Upper lobe of right lung (tissue), 1 donor: ENCODE data around the gene TAS1R3. TPM values are rescaled to one million over a fixed set of nuclear protein-coding genes. Genes with fewer than 3 reads are reported as not detected.
A peak's percentile ranks its signal among the peaks of the same experiment; 100 is the strongest.

Source experiments
- ATAC-seq: fragments of 200-7000 bp; cut with Tn5 transposase; one replicate; pipeline ENCODE4 v1.9.1; 2020; ENCODE audit warnings: mild to moderate bottlenecking, moderate library complexity
- DNase-seq: peaks from one replicate; pipeline ENCODE4 v3.0.0-alpha.2; 2020
- H3K27ac ChIP-seq: fragments of 200-600 bp; one replicate; pipeline ENCODE4 v1.8.0; 2022
- H3K27me3 ChIP-seq: fragments of 200-600 bp; one replicate; pipeline ENCODE4 v1.8.0; 2022; ENCODE audit warnings: mild to moderate bottlenecking
- H3K36me3 ChIP-seq: fragments of 200-600 bp; one replicate; pipeline ENCODE4 v1.8.0; 2022
- H3K4me1 ChIP-seq: fragments of 200-600 bp; one replicate; pipeline ENCODE4 v1.8.0; 2022
- H3K4me3 ChIP-seq: fragments of 200-600 bp; one replicate; pipeline ENCODE4 v1.8.0; 2022; ENCODE audit warnings: mild to moderate bottlenecking
- H3K9me3 ChIP-seq: fragments of 200-600 bp; one replicate; pipeline ENCODE4 v1.8.0; 2022
- intact Hi-C: fragments of 100-400 bp; cut with DNase I; formaldehyde crosslinking; loops from one replicate; pipeline ENCODE4 v1.11.0; 2022
- total RNA-seq: library from RNA; stranded (reverse); fragmentation: NEBNext Ultra II Directional; extraction: Animal tissue kit (Norgen Biotek cat#: 25700); gene quantifications from one replicate; pipeline ENCODE4 v1.2.1, GENCODE V29; 2021
- TF ChIP-seq, protein P1 (sequence below): fragments of 200-600 bp; IDR thresholded peaks from one replicate; pipeline ENCODE4 v1.8.0; 2022; ENCODE audit warnings: antibody characterized with exemption
- donor health status: DM: no; HTN: yes; CAD: no; lungs with severe emphysema.

TAS1R3 gene
- total RNA-seq, 1 donor from 2014 or later = 0.32 TPM

DNA sequence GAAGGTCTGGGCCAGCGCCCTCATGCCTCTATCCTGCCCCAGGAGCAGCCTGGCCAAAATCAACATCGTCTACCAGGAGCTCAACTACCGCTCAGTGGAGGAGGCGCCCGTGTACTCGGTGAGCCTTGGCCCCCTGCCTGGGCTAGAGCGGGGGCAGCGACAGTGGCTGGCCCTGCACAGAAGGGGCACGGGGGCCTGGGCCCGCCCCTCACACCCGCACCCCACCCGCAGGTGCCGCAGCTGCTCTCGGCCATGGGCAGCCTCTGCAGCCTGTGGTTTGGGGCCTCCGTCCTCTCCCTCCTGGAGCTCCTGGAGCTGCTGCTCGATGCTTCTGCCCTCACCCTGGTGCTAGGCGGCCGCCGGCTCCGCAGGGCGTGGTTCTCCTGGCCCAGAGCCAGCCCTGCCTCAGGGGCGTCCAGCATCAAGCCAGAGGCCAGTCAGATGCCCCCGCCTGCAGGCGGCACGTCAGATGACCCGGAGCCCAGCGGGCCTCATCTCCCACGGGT is 40.0 kb upstream of the TAS1R3 start:
- Histone ChIP-seq H3K27me3 (peaks cover 10% of the 10 kb centered on the region), H3K4me3 (no peak overlapping the region), H3K36me3 (no peaks in the 10 kb centered on the region), H3K27ac (no peak overlapping the region), H3K4me1 (no peaks in the 10 kb centered on the region), H3K9me3 (no peaks in the 10 kb centered on the region)
- intact Hi-C loops = no loop called here
- TF ChIP-seq, protein P1, sequence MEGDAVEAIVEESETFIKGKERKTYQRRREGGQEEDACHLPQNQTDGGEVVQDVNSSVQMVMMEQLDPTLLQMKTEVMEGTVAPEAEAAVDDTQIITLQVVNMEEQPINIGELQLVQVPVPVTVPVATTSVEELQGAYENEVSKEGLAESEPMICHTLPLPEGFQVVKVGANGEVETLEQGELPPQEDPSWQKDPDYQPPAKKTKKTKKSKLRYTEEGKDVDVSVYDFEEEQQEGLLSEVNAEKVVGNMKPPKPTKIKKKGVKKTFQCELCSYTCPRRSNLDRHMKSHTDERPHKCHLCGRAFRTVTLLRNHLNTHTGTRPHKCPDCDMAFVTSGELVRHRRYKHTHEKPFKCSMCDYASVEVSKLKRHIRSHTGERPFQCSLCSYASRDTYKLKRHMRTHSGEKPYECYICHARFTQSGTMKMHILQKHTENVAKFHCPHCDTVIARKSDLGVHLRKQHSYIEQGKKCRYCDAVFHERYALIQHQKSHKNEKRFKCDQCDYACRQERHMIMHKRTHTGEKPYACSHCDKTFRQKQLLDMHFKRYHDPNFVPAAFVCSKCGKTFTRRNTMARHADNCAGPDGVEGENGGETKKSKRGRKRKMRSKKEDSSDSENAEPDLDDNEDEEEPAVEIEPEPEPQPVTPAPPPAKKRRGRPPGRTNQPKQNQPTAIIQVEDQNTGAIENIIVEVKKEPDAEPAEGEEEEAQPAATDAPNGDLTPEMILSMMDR = no peak
- ATAC-seq (no peak), DNase-seq (no peak)

DNA sequence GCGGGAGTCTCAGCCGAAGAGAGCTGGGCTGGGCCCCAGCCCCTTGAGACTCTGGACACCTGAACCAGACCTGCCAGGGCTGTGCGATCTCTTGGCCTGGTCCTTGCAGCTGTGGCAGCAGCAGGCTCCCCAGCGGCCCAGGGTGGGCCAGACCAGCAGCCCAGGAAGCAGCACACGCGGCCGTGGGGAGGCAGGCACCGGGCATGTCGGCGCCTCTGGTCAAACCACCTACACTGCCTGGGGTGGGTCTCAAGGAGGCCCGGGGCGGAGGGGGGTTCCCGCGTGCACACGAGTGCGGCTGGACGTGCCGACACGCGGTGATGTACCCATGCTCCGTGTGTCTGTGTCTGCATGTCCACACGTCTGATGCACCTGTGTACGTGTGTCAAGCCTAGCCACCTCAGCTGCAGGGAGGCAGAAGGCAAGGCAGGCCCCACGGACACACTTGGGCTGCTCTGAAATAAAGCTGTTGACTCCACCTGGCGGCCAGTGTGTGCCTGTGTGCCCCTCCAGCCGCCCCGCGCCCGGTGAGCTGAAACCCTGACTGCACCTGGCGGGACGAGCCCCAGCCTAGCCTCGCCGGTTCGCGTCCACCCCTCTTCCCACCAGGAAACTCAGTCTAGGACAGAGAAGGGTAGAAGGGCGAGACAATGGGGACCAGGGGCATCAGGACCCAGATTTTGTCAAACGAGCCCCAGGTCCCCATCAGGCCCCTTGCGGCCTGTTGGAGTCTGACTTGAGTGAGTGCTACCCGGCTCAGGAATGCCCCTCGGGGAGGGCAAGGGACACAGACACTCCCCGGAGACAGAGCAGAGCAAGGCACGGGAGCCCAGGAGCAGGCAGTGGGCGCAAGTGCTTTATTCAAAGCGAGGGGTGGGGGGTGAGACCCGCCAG is 39.3 kb upstream of the TAS1R3 start:
- intact Hi-C loops = no loop called here
- ATAC-seq (peak; percentile 72), DNase-seq (peak; percentile 82)
- Histone ChIP-seq H3K27me3 (peaks cover 4% of the 10 kb centered on the region), H3K9me3 (no peaks in the 10 kb centered on the region), H3K27ac (no peak overlapping the region), H3K36me3 (no peaks in the 10 kb centered on the region), H3K4me3 (no peak overlapping the region), H3K4me1 (no peaks in the 10 kb centered on the region)
- TF ChIP-seq, protein P1 = peak; percentile 63

DNA sequence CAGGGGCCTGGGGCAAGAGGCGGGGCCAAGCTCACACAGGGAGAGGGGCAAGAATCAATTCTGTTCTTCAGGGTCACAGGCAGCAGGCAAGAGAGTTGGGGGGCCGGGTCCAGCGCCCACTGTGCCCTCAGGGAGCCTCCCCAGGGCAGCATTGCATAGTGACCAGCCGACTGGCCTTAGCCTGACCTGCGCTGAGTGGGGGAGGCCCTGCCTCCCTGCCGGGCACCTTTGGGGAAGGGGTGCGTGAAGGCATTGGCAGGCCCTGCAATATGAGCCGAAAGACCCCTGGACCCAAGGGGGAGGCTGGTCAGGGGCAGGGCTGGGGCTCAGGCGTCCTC is 38.7 kb upstream of the TAS1R3 start:
- ATAC-seq (no peak), DNase-seq (no peak)
- no peaks in the 10 kb centered on the region for H3K9me3 ChIP-seq
- H3K4me3 ChIP-seq = no peak overlapping the region
- TF ChIP-seq, protein P1 = no peak
- H3K4me1 ChIP-seq = no peaks in the 10 kb centered on the region
- H3K27me3 ChIP-seq = no peaks in the 10 kb centered on the region
- intact Hi-C loops = no loop called here
- no peak overlapping the region for H3K27ac ChIP-seq
- H3K36me3 ChIP-seq = no peaks in the 10 kb centered on the region

DNA sequence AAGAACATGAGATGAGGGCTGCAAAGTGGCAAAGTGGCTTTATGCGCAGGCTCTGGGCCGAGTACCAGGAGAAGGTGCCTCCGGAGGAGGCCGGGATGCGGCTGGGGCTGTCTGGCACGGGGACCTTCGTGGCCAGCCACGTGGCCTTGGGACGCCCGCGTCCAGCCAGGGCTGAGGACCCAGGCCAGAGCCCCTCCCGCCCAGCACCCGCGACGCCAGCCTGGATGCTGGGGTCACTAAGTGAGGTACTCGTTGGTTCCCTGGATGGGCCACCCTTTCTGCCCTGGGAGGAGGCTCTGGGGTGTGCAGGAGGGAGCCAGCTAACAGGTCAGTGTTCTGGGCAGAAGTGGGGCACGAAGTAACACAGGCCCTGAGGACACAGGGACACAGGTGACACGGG is 38.2 kb upstream of the TAS1R3 start:
- DNase-seq (no peak), ATAC-seq (no peak)
- H3K27me3 ChIP-seq = no peaks in the 10 kb centered on the region
- H3K9me3 ChIP-seq = no peaks in the 10 kb centered on the region
- H3K4me3 ChIP-seq = no peak overlapping the region
- H3K36me3 ChIP-seq = no peaks in the 10 kb centered on the region
- intact Hi-C loops = no loop called here
- no peaks in the 10 kb centered on the region for H3K4me1 ChIP-seq
- H3K27ac ChIP-seq = no peak overlapping the region
- TF ChIP-seq, protein P1 = no peak

DNA sequence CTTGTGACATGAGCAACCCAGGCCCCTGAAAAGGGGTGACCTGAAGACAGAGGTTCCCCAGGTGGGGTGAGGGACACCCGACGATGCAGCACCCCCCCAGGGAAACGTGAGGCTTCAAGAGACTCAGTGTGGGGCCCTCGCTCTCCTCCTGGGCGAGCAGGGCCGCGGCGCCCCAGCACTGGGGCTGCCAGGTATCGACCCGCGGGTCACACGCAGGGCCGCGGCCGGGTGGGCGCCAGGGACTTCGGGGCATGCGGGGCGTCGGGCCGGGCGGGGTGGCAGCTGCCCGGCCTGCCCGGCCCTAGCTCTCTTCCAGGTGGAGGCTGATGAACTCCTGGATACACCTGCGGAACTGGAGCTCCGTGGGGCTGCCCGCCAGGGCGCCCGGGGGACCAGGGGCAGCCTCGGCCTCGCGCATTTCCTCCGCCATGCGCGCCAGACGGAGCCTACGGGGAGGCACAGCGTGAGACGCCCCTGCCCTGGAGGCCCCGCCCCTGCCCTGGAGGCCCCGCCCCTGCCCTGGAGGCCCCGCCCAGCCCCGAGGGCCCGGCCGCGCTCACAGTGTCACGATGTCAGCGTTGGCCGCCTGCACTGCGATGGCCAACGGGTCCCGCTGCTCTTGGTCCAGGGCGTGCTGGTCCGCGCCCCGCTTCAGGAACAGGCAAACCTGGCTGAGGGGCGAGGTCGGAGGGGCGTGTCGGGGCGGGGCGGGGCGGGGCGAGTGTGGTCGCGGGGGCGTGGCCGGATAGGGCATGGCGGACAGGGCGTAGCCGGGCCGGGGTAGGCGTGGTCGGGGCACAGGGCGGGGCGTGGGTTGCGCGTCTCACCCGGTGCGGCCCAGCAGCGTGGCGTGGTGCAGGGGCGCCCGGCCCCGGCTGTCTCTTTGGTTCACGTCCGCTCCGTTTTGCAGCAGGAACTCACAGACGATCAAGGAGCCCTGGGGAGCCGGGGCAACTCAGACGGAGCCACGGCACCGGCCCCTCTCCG is 37.5 kb upstream of the TAS1R3 start:
- Histone ChIP-seq H3K4me1 (no peaks in the 10 kb centered on the region), H3K27ac (no peak overlapping the region), H3K9me3 (no peaks in the 10 kb centered on the region), H3K36me3 (no peaks in the 10 kb centered on the region), H3K27me3 (no peaks in the 10 kb centered on the region), H3K4me3 (no peak overlapping the region)
- ATAC-seq (peak; percentile 5), DNase-seq (no peak)
- TF ChIP-seq, protein P1 = no peak
- intact Hi-C loops = no loop called here
